ENCODE measurements around the gene SPTBN5.

SPTBN5 gene

GRCh38 chr15:41926185-41927056, 32.6 kb upstream of the SPTBN5 start:
- TF ChIP-seq, protein P1, sequence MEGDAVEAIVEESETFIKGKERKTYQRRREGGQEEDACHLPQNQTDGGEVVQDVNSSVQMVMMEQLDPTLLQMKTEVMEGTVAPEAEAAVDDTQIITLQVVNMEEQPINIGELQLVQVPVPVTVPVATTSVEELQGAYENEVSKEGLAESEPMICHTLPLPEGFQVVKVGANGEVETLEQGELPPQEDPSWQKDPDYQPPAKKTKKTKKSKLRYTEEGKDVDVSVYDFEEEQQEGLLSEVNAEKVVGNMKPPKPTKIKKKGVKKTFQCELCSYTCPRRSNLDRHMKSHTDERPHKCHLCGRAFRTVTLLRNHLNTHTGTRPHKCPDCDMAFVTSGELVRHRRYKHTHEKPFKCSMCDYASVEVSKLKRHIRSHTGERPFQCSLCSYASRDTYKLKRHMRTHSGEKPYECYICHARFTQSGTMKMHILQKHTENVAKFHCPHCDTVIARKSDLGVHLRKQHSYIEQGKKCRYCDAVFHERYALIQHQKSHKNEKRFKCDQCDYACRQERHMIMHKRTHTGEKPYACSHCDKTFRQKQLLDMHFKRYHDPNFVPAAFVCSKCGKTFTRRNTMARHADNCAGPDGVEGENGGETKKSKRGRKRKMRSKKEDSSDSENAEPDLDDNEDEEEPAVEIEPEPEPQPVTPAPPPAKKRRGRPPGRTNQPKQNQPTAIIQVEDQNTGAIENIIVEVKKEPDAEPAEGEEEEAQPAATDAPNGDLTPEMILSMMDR (IDR thresholded peaks at IDR 0.05; ENCODE audit: extremely low read depth, missing control alignments), result no peak
- DNase-seq (ENCODE audit: low spot score), result no peak

GRCh38 chr15:41925086-41925608, 31.3 kb upstream of the SPTBN5 start:
- DNase-seq (ENCODE audit: low spot score), result no peak
- TF ChIP-seq, protein P1 (IDR thresholded peaks at IDR 0.05; ENCODE audit: extremely low read depth, missing control alignments), result no peak

GRCh38 chr15:41923401-41923997, 29.6 kb upstream of the SPTBN5 start:
- no peak for DNase-seq (ENCODE audit: low spot score)
- TF ChIP-seq, protein P1 (IDR thresholded peaks at IDR 0.05; ENCODE audit: extremely low read depth, missing control alignments), result no peak

DNA sequence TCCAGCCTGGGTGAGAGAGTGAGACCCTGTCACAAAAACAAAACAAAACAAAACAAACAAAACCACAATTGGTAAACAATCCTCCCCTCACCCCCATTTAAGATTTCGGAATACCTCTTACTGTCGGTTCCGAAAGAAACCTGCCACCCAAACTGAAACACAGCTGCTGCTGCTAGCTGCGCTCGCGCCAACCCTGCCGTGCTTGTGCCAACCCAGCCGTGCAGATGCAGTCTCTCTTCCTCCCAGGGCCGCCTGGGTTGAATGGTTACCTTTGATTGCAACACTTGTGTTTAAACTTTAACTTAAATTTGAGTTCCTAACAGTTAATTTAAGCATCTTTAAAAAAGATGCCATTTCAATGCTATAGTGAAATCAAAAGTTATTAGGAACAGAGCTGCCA, 28.5 kb upstream of the SPTBN5 start:
- TF ChIP-seq, protein P1 (IDR thresholded peaks at IDR 0.05; ENCODE audit: extremely low read depth, missing control alignments), result no peak

DNA sequence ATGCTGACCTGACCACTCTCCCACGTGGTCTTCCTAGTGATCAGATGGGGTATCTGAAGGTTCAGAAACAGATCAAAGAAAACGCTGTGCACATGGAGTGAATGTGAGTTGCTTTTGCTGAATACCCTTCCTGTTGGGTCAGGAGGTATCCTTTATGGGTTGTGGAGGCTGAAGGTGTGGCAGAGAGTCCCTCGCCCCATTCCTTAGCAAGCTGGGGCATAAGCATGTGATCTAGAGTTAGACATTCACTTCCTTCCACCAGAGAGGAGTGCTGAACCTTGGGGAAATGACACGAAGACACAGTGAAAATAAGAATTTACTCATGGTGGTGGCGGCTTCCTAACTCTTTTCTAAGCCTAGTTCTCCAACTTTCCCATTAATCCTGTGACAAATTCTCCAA, 27.8 kb upstream of the SPTBN5 start:
- TF ChIP-seq, protein P1 (IDR thresholded peaks at IDR 0.05; ENCODE audit: extremely low read depth, missing control alignments), result no peak
- no peak for DNase-seq (ENCODE audit: low spot score)

More for the DNA sequence above, 28.5 kb upstream of the SPTBN5 start:
- no peak for DNase-seq (ENCODE audit: low spot score)

DNA sequence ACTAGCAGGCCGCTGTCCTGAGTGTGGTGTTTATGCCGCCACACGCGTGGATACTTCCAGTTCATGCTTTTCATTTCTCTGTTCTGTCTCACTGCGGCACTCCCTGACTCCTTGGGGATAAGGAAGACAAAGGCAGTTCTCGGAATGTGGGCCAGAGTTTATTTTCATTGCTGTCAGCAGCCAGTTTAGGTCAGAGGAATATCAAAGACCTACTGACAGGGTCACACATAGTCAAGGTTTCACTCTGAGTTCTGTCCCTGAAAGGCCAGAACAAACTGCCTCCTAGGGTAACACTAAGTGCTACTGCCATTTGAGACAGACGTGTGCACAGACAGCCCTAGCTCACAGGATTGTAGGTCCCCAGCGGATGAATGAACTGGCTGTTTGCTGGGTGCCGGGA, 27.3 kb upstream of the SPTBN5 start:
- TF ChIP-seq, protein P1 (IDR thresholded peaks at IDR 0.05; ENCODE audit: extremely low read depth, missing control alignments), result no peak
- DNase-seq (ENCODE audit: low spot score), result no peak

DNA sequence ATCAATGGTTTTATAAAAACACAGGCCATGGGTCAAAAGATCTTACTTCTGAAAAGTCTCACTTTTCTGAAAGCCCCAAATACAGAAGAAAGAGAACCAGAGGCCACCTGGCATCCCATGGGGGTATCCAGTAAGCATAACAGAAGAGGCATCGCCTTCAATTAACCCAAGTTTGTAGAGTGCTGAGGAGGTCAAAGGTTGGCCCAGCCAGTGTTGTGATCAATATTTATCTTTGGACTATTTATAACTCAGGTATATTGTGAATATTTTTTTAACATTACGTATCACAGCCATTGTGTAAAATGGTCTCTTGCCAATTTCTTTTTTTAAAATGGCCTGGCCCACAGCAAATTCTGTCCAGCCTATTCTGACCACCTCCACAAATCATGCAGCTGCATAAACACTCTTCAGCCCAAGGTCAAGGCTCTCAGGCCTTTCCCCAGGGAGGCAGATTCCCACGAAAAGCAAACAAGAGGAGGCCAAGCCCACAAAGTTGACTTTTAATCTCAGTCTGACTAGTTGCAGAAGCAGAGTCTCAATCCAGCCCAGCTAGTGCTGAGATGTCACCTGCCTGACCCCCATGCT, 26.2 kb upstream of the SPTBN5 start:
- TF ChIP-seq, protein P1 (IDR thresholded peaks at IDR 0.05; ENCODE audit: extremely low read depth, missing control alignments), result no peak
- no peak for DNase-seq (ENCODE audit: low spot score)

All from GM20000 (cell line).